HG03103 (cell line): ENCODE measurements around the gene TNP2.
"Not testable (repeated sequence)": the region's sequence is repeated elsewhere in the genome, so short reads cannot be mapped to it uniquely, and the experiment has no call there.

Experiments
- ATAC-seq: cut with Tn5 transposase; IDR thresholded peaks from one replicate; pipeline ENCODE4 v1.9.1; 2021; ENCODE audit warnings: low read depth; ENCODE audit not compliant: unreplicated experiment

TNP2 gene

GRCh38 chr16:11301645-11302501 is 32.7 kb upstream of the TNP2 start:
- ATAC-seq = no peak

- ATAC-seq = no peak
These were observed 31.4 kb upstream of the TNP2 start for GRCh38 chr16:11300560-11300892.

GRCh38 chr16:11299865-11300559 is 30.9 kb upstream of the TNP2 start:
- no peak for ATAC-seq

DNA sequence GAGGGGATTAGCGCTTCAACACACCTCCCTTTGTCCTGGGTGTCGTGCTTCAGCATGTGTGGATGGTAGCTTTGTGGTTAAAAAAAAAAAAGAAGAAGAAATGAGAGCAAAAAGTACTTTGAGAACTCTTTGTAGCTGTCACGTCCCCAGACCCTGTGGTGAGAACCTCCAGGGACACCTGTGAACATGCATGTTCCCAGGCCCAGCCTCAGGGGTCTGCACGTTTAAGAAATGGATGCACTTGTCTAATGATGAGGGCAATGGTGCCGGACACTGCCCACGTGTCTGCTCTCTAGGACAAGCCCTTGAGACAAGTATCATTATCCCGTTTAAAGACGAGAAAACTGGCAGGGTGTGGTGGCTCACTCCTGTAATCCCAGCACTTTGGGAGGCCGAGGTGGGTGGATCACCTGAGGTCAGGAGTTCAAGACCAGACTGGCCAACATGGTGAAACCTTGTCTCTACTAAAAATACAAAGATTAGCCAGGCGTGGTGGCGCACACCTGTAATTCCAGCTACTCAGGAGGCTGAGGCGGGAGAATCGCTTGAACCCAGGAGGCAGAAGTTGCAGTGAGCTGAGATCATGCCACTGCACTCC is 29.9 kb upstream of the TNP2 start:
- not testable (repeated sequence) for ATAC-seq

DNA sequence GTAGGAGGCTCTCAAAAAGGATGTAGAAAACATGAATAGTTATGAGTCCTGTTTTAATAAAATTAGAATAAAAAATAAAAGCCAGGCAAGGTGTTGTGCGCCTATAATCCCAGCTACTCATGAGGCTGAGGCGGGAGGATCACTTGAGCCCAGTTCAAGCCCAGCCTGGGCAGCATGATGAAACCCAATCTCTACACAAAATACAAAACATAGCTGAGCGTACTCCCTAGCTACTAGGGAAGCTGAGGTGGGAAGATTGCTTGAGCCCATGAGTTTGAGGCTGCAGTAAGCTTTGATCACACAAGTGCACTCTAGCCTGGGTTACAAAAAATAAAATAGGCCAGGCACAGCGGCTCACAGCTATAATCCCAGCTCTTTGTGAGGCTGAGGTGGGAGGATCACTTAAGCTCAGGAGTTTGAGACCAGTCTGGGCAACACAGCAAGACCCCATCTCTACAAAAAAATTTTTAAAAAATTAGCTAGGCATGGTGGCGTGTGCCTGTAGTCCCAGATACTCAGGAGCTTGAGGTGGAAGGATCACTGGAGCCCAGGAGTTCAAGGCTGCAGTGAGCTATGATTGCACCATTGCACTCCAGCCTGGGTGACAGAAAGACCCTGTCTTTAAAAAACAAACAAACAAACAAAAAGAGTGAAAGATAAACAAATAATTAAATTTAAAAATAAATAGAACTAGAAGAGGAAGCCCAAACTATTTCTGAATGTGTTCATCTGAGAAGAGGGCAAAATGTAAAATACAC is 29.2 kb upstream of the TNP2 start:
- no peak for ATAC-seq

GRCh38 chr16:11297492-11298142 is 28.5 kb upstream of the TNP2 start:
- peak; percentile 44 for ATAC-seq

GRCh38 chr16:11296706-11297491 is 27.8 kb upstream of the TNP2 start:
- no peak for ATAC-seq

GRCh38 chr16:11296351-11296705 is 27.2 kb upstream of the TNP2 start:
- ATAC-seq = no peak

GRCh38 chr16:11295672-11296071 is 26.5 kb upstream of the TNP2 start:
- ATAC-seq = no peak

DNA sequence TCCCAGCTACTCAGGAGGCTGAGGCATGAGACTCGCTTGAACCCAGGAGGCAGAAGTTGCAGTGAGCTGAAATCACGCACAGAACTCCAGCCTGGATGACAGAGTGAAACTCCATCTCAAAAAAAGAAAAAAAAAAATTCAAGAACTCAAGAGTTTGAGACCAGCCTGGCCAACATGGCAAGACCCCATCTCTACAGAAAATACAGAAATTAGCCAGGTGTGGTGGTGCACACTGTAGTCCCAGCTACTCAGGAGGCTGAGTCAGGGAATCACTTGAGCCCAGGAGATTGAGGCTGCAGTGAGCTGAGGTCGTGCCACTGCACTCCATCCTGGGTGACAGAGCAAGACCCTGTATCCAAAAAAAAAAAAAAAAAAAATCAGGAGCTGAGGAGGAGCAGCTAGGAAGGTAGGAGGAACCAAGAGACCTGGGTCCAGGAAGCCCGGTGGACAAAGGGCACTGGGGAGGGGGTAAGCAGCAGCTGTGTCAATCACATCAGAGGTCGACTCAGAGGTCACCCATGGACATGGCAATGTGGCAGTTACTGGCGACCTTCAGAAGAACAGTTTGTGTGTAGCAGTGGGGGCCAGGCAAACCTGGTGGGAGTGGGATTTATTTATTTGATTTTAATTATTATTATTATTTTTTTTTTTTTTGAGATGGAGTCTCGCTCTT is 23.1 kb upstream of the TNP2 start:
- ATAC-seq = no peak

DNA sequence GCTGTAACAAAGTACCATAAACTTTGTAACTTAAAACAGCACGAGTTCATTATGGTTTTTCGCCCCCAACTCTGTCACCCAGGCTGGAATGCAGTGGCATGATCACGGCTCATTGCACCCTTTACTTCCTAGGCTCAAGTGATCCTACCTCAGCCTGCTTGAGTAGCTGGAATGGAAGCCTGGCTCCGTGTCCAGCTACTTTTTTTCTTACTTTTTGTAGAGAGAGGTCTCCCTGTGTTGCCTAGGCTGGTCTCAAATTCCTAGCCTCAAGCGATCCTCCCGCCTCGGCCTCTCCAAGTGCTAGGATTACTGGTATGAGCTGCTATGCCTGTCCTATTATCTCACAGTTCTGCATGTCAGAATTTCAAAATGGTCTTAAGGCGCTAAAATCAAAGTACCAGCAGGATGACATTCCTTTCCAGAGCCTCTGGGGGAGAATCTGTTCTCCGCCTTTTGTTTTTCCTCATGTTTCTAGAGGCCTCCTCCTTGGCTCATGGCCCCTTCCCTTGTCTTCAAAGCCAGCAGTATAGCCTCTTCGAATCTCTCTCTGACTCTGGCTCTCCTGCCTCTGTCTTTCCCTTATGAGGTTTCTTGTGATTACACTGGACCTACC is 22.1 kb upstream of the TNP2 start:
- ATAC-seq = no peak

- no peak for ATAC-seq
These were observed 21.2 kb upstream of the TNP2 start for GRCh38 chr16:11290102-11290893.

DNA sequence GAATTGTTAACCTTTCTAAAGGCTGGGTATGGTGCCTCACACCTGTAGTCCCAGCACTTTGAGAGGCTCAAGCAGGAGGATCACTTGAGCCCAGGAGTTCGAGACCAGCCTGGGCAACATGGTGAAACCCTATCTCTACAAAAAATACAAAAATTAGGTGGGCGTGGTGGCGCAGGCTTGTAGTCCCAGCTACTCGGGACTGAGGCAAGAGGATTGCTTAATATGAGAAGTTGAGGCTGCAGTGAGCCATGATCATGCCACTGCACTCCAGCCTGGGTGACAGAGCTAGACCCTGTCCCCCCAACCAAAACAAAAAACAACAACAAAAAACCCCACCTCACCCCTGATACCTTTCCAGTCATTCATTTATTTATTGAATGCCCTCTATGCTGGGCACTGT is 20.6 kb upstream of the TNP2 start:
- not testable (repeated sequence) for ATAC-seq

DNA sequence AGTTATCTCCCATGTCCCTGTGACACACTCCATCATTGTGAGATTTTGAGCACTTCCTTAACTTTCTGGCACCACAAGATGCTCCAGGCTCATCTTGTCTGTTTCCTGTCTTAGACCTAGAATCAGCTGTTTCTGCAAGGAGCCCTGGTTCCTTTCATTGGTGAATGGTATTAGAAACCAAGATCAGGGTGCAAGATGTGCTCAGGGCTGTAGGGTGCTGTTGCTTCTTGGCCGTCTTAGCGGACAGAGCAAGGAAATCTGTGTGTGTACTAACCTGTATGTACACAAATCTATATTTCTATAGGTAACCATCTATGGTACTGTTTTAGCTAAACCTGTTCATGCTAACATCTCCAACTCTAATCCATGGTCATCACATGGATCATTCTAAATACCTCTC is 20.1 kb upstream of the TNP2 start:
- no peak for ATAC-seq

- ATAC-seq = no peak
These were observed 16.7 kb upstream of the TNP2 start for GRCh38 chr16:11285842-11286241.

DNA sequence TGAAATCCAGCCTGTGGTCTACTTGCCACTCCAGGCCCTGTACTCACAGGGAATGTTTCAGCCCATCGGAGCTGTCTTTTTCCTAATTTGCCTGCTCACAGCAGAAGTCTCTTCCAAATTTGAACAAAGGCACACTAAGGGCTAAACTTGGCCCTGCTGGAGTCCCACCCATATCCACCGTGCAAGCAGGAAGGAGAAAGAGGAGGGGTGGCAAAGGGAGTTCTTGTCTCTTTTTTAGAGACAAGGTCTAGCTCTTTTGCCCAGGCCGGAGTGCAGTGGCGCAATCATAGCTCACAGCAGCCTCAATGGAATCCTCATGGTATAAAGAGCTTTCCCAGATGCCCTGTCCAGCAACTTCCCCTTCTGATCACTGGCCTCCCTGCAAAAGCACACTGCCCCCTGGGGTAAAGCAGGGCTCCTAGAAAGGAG is 14.7 kb upstream of the TNP2 start:
- ATAC-seq = no peak

- no peak for ATAC-seq
These were observed 11.7 kb upstream of the TNP2 start, which contains the start of gene PRM1 for GRCh38 chr16:11280616-11281522. Gene PRM1 (minus strand): TSS chr16:11281330. CDS start chr16:11281238, 92 bp downstream.
